SK-N-SH (cell line): ENCODE measurements around the gene DDX50. TPM values are rescaled to one million over a fixed set of nuclear protein-coding genes. Genes with fewer than 3 reads are reported as not detected.

ENCODE experiments used
- CTCF ChIA-PET: fragments of 300-600, 350-600 bp; formaldehyde crosslinking; extraction: SDS; loops from one replicate; lab custom pipeline; 2021; lab: Yijun Ruan, JAX
- POLR2A ChIA-PET: fragments of 350-600 bp; sonication (Branson Sonifier 250); formaldehyde crosslinking; extraction: SDS; loops from one replicate; lab custom pipeline; 2020; ENCODE audit warnings: antibody characterized with exemption, inconsistent platforms; lab: Yijun Ruan, JAX
- DNase-seq: peaks from one replicate; pipeline ENCODE4 v3.0.0; 2012
- H2AFZ ChIP-seq: fragments of 200-600 bp; sonication (generic); 2 replicates; pipeline ENCODE4 v1.8.1; 2016; ENCODE audit warnings: antibody characterized with exemption, mild to moderate bottlenecking, low read depth
- H3F3A ChIP-seq: fragments of 200-600 bp; sonication (generic); replicated peaks from 2 replicates; pipeline ENCODE3; 2016; ENCODE audit warnings: antibody characterized with exemption, mild to moderate bottlenecking; ENCODE audit not compliant: insufficient read depth
- H3K27ac ChIP-seq, 2 experiments: fragments of 200-500 bp in 1 of 2; fragments of 200-600 bp in 1 of 2; sonication (Bioruptor generic) in 1 of 2; sonication (generic), shearing (Covaris generic) in 1 of 2; 2 replicates each; pipeline versions ENCODE4 v1.5.1 to v1.6.1; 2014 to 2016; ENCODE audit warnings: low read depth in 2 of 2, inconsistent platforms in 1 of 2, low read length in 1 of 2, mild to moderate bottlenecking in 1 of 2, mixed read lengths in 1 of 2
- H3K27me3 ChIP-seq: fragments of 200-600 bp; sonication (generic), shearing (Covaris generic); 2 replicates; pipeline ENCODE4 v1.6.1; 2016; ENCODE audit warnings: mixed run types; ENCODE audit not compliant: insufficient read depth
- H3K36me3 ChIP-seq, 2 experiments: fragments of 200-500 bp in 1 of 2; fragments of 200-600 bp in 1 of 2; sonication (Bioruptor generic) in 1 of 2; sonication (generic) in 1 of 2; replicated peaks in 1 of 2; 2 replicates each; pipeline versions ENCODE3 to v1.5.1; 2014 to 2016; ENCODE audit warnings: low read length in 1 of 2, mild to moderate bottlenecking in 1 of 2; ENCODE audit not compliant: insufficient read depth in 2 of 2, control insufficient read depth in 1 of 2
- H3K4me1 ChIP-seq, 2 experiments: fragments of 200-500 bp in 1 of 2; fragments of 200-600 bp in 1 of 2; sonication (Bioruptor generic) in 1 of 2; sonication (generic), shearing (Covaris generic) in 1 of 2; 2 replicates each; pipeline versions ENCODE4 v1.5.1 to v1.6.1; 2014 to 2016; ENCODE audit warnings: low read depth in 1 of 2, low read length in 1 of 2, mixed run types in 1 of 2; ENCODE audit not compliant: insufficient read depth in 2 of 2, control insufficient read depth in 1 of 2
- H3K4me2 ChIP-seq: fragments of 200-600 bp; sonication (generic), shearing (Covaris generic); 2 replicates; pipeline ENCODE4 v1.6.1; 2017; ENCODE audit warnings: mixed run types
- H3K4me3 ChIP-seq, 2 experiments: fragments of 200-500 bp in 1 of 2; fragments of 200-600 bp in 1 of 2; sonication (Bioruptor generic) in 1 of 2; sonication (generic), shearing (Covaris generic) in 1 of 2; 2 replicates each; pipeline versions ENCODE4 v1.5.1 to v1.8.1; 2014 to 2016; ENCODE audit warnings: low read depth in 2 of 2, inconsistent platforms in 1 of 2, low read length in 1 of 2, mild to moderate bottlenecking in 1 of 2, mixed read lengths in 1 of 2, moderate library complexity in 1 of 2
- H3K79me2 ChIP-seq: fragments of 200-600 bp; sonication (generic); 2 replicates; pipeline ENCODE4 v1.8.1; 2017; ENCODE audit warnings: mild to moderate bottlenecking; ENCODE audit not compliant: insufficient read depth
- H3K9ac ChIP-seq: fragments of 200-600 bp; sonication (generic); 2 replicates; pipeline ENCODE4 v1.6.1; 2017; ENCODE audit warnings: mixed run types
- H3K9me2 ChIP-seq: fragments of 200-600 bp; sonication (generic); 2 replicates; pipeline ENCODE4 v1.6.1; 2017; ENCODE audit warnings: mixed run types
- H3K9me3 ChIP-seq: fragments of 200-600 bp; sonication (generic); 2 replicates; pipeline ENCODE4 v1.6.1; 2017; ENCODE audit warnings: mixed run types, mild to moderate bottlenecking, moderate library complexity
- H4K20me1 ChIP-seq: fragments of 200-600 bp; sonication (generic); 2 replicates; pipeline ENCODE4 v1.6.1; 2017; ENCODE audit warnings: mild to moderate bottlenecking, mixed run types; ENCODE audit not compliant: insufficient read depth
- ELF1 ChIP-seq: IDR thresholded peaks from 2 replicates; pipeline ENCODE4 v1.4.0; 2012
- EZH2phosphoT487 ChIP-seq: fragments of 200-600 bp; sonication (generic); IDR thresholded peaks from 2 replicates; pipeline ENCODE4 v1.6.1; 2017; ENCODE audit warnings: low read depth, mixed run types, mild to moderate bottlenecking, antibody characterized with exemption, moderate library complexity, borderline replicate concordance
- FOSL2 ChIP-seq: IDR thresholded peaks from 2 replicates; pipeline ENCODE4 v1.4.0; 2012; ENCODE audit warnings: low read depth, mild to moderate bottlenecking, moderate library complexity, borderline replicate concordance
- FOXJ3 ChIP-seq: sonication (generic); formaldehyde crosslinking; IDR thresholded peaks from 2 replicates; pipeline ENCODE4 v1.5.1; 2020; ENCODE audit warnings: mild to moderate bottlenecking, missing genetic modification reagents
- MXI1 ChIP-seq: IDR thresholded peaks from 2 replicates; pipeline ENCODE4 v1.6.1; 2012; ENCODE audit warnings: mild to moderate bottlenecking, low read depth, low read length, improper control_type of control experiment
- POLR2AphosphoS5 ChIP-seq: IDR thresholded peaks from 2 replicates; pipeline ENCODE4 v1.6.1; 2012; ENCODE audit warnings: low read depth, low read length
- RFX5 ChIP-seq: IDR thresholded peaks from 2 replicates; pipeline ENCODE4 v1.6.1; 2012; ENCODE audit warnings: mild to moderate bottlenecking, improper control_type of control experiment, low read length
- RXRA ChIP-seq: IDR thresholded peaks from 2 replicates; pipeline ENCODE4 v1.4.0; 2012; ENCODE audit warnings: low read depth, mild to moderate bottlenecking, borderline replicate concordance
- SIN3A ChIP-seq: IDR thresholded peaks from 2 replicates; pipeline ENCODE4 v1.6.1; 2012; ENCODE audit warnings: low read depth, mild to moderate bottlenecking, low read length, moderate library complexity, borderline replicate concordance
- SMC3 ChIP-seq: IDR thresholded peaks from 2 replicates; pipeline ENCODE4 v1.6.1; 2012; ENCODE audit warnings: low read depth, low read length, improper control_type of control experiment
- TAF1 ChIP-seq: IDR thresholded peaks from 2 replicates; pipeline ENCODE4 v1.6.1; 2012; ENCODE audit warnings: low read depth, mild to moderate bottlenecking, low read length, moderate library complexity, borderline replicate concordance
- TCF12 ChIP-seq: IDR thresholded peaks from 2 replicates; pipeline ENCODE4 v1.4.0; 2012
- TEAD4 ChIP-seq: IDR thresholded peaks from 2 replicates; pipeline ENCODE4 v1.4.0; 2012; ENCODE audit warnings: mild to moderate bottlenecking, borderline replicate concordance; ENCODE audit not compliant: insufficient read depth
- whole genome bisulfite sequencing: methylation state at CpG from one replicate; pipeline ENCODE4 v1.1.6; 2017; ENCODE audit warnings: low lambda C conversion rate; 5-methylcytosine and 5-hydroxymethylcytosine counted together
- polyA plus RNA-seq, 3 experiments: library from polyadenylated mRNA; depleted of rRNA; stranded (reverse); fragments of >200 nt; gene quantifications; 2 replicates each; pipeline ENCODE4 v1.2.3, GENCODE V29; 2012
- TF ChIP-seq, protein P1 (sequence below): IDR thresholded peaks from 2 replicates; pipeline ENCODE4; 2012
- TF ChIP-seq, protein P2 (sequence below): fragments of 200-600 bp; sonication (generic); IDR thresholded peaks from 2 replicates; pipeline ENCODE4 v1.6.1; 2017; ENCODE audit warnings: antibody characterized with exemption, mild to moderate bottlenecking, moderate library complexity
- TF ChIP-seq, protein P3 (sequence below): IDR thresholded peaks from 2 replicates; pipeline ENCODE4 v1.4.0; 2012; ENCODE audit warnings: low read depth, borderline replicate concordance
- TF ChIP-seq, protein P4 (sequence below): fragments of 150-350 bp; IDR thresholded peaks from 2 replicates; pipeline ENCODE4 v1.6.1; 2017; ENCODE audit warnings: antibody characterized with exemption, low read length, low read depth, borderline replicate concordance

DDX50 gene
- polyA plus RNA-seq, 1 of the 3 experiments (the other 2 are of a cell fraction), result 33.5 TPM

DNA sequence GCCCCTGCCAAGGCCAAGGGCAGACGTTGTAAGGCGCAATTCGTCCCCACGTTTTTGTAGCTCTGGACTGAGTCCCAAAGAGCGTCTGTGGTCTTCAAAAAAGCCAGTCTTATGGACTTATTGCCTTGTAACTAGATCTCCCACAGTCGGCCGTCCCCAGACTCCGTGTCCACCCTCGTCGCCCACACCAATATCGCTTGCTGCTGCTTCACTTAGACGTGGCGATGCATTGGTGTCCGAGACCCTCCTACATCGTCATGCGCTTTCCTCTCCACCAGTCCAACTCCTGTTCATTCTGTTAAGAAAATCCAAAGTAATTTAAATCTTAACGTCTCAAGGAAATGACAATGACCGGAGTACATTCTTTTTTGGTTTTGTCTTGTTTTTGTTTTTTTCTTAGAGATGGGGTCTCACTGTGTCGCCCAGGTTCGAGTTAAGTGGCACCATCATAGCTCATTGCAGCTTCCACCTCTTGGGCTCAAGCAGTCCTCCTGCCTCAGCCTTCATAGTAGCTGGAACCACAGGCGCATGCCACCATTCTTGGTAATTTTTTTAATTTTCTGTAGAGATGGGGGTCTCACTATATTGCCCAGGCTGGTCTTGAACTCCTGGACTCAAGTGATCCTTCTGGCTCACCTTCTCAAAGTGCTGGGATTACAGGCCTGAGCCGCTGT, 88.3 kb downstream of the DDX50 start:
- peak overlapping the region; percentile 71 to 81 for H3K27ac ChIP-seq
- H3K4me1 ChIP-seq, result peaks cover 13 to 19% of the 10 kb centered on the region in 2 experiments; a peak in 3 of 4 replicates
- no peak for TF ChIP-seq TAF1
- TF ChIP-seq SIN3A, result 0 out of 2 replicates have a peak, but pooled peaks have one; percentile 9
- TF ChIP-seq, all 33 proteins: peak for 1
- Histone ChIP-seq H3K36me3 (peaks cover 12 to 25% of the 10 kb centered on the region in 2 experiments), H2AFZ (peak overlapping the region; percentile 85), H3K4me2 (peak overlapping the region; percentile 81), H3K9me3 (no peaks in the 10 kb centered on the region), H4K20me1 (0 out of 2 replicates have a peak, but pooled peaks cover 8% of the 10 kb centered on the region), H3K9ac (peak overlapping the region; percentile 85), H3K4me3 (peak overlapping the region; percentile 78 to 86), H3K79me2 (peaks cover 57% of the 10 kb centered on the region), H3K9me2 (no peaks in the 10 kb centered on the region), H3K27me3 (no peaks in the 10 kb centered on the region), H3F3A (peaks cover 32% of the 10 kb centered on the region)
- ChIA-PET POLR2A (interaction anchor here (1.2 kb wide), 1 partner anchor 34 kb away, joined by 3 read pairs; the partner anchor contains the start of gene DDX21), CTCF (interaction anchor here (0.8 to 2.6 kb wide), 4 partner anchors 16 to 115 kb away, joined by 3 to 11 read pairs (median 4); no protein-coding TSS in a partner anchor)
- no peak for DNase-seq
- 29% methylated on average over 16 of the region's 22 CpGs for WGBS

DNA sequence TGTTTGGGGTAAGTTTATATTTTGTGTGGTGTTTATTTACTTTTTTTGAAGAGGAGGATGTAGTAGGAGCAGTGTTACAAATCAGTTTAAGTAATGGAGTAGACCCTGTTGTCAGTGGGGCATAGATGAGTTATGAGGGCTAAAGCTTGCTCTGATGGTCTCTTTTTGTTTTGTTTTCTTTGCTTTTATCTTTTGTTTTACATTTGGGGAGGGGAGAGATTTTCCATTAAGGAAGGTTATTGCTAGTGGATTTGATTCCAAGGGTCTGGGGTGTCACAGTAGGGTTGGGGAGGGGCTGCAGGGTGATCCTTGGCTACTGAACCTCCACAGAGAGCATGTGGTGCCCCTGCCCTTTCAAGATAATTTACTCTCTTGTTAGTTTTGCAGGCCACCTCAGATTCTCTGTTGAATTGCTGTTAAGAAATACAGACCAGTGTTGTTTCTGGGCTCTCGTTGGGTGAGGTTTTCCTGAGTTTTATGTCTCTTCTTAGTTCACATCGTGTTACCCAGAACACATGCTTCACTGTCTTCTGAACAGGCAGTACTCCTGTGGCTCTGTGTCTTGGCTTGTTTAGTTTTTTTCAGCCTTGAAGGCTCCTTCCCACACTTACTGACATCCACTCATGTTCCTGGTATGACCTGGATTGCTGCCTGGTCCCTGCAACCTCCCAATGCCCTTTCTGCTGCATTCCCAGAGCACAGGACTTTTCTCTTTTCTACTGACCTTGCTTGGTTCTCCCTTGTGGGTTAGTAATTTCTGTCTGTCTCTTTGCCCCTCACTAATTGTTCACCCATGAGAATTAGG, 91.7 kb downstream of the DDX50 start:
- Histone ChIP-seq H3K79me2 (peaks cover 91% of the 10 kb centered on the region), H3K4me3 (no peak overlapping the region), H3K9me2 (no peaks in the 10 kb centered on the region), H3K27ac (peak overlapping the region; percentile 6 to 86; a peak in 3 of 4 replicates), H4K20me1 (peaks cover 13% of the 10 kb centered on the region; the same call in 1 of the 2 replicates), H3K4me1 (peaks cover 13 to 19% of the 10 kb centered on the region in 2 experiments; a peak in 3 of 4 replicates), H3F3A (peaks cover 14% of the 10 kb centered on the region), H3K27me3 (no peaks in the 10 kb centered on the region), H2AFZ (no peak overlapping the region), H3K9me3 (no peaks in the 10 kb centered on the region), H3K4me2 (peak overlapping the region; percentile 68), H3K9ac (peak overlapping the region; percentile 29; the same call in 1 of the 2 replicates), H3K36me3 (peaks cover 0 to 28% of the 10 kb centered on the region in 2 experiments)
- 51% methylated on average over 2 of the region's 2 CpGs for WGBS
- CTCF ChIA-PET, result interaction anchor here (1.1 kb wide), 1 partner anchor 102 kb away, joined by 3 read pairs; no protein-coding TSS in a partner anchor
- no peak for DNase-seq
- POLR2A ChIA-PET, result no interaction called here
- no peak for TF ChIP-seq TEAD4
- TF ChIP-seq ELF1, result no peak
- TF ChIP-seq, protein P1, sequence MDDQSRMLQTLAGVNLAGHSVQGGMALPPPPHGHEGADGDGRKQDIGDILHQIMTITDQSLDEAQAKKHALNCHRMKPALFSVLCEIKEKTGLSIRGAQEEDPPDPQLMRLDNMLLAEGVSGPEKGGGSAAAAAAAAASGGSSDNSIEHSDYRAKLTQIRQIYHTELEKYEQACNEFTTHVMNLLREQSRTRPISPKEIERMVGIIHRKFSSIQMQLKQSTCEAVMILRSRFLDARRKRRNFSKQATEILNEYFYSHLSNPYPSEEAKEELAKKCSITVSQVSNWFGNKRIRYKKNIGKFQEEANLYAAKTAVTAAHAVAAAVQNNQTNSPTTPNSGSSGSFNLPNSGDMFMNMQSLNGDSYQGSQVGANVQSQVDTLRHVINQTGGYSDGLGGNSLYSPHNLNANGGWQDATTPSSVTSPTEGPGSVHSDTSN, result no peak
- no peak for TF ChIP-seq SMC3
- TF ChIP-seq TCF12, result 0 out of 2 replicates have a peak, but pooled peaks have one; percentile 11
- no peak; the same call in 1 of the 2 replicates for TF ChIP-seq SIN3A
- TF ChIP-seq, protein P2, sequence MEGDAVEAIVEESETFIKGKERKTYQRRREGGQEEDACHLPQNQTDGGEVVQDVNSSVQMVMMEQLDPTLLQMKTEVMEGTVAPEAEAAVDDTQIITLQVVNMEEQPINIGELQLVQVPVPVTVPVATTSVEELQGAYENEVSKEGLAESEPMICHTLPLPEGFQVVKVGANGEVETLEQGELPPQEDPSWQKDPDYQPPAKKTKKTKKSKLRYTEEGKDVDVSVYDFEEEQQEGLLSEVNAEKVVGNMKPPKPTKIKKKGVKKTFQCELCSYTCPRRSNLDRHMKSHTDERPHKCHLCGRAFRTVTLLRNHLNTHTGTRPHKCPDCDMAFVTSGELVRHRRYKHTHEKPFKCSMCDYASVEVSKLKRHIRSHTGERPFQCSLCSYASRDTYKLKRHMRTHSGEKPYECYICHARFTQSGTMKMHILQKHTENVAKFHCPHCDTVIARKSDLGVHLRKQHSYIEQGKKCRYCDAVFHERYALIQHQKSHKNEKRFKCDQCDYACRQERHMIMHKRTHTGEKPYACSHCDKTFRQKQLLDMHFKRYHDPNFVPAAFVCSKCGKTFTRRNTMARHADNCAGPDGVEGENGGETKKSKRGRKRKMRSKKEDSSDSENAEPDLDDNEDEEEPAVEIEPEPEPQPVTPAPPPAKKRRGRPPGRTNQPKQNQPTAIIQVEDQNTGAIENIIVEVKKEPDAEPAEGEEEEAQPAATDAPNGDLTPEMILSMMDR, result no peak
- TF ChIP-seq MXI1, result no peak
- TF ChIP-seq FOSL2, result no peak
- TF ChIP-seq RXRA, result peak; percentile 45; the same call in 1 of the 2 replicates
- TF ChIP-seq FOXJ3 (CRISPR knock-in tag), result no peak
- TF ChIP-seq EZH2phosphoT487, result no peak
- no peak for TF ChIP-seq POLR2AphosphoS5
- TF ChIP-seq, protein P3, sequence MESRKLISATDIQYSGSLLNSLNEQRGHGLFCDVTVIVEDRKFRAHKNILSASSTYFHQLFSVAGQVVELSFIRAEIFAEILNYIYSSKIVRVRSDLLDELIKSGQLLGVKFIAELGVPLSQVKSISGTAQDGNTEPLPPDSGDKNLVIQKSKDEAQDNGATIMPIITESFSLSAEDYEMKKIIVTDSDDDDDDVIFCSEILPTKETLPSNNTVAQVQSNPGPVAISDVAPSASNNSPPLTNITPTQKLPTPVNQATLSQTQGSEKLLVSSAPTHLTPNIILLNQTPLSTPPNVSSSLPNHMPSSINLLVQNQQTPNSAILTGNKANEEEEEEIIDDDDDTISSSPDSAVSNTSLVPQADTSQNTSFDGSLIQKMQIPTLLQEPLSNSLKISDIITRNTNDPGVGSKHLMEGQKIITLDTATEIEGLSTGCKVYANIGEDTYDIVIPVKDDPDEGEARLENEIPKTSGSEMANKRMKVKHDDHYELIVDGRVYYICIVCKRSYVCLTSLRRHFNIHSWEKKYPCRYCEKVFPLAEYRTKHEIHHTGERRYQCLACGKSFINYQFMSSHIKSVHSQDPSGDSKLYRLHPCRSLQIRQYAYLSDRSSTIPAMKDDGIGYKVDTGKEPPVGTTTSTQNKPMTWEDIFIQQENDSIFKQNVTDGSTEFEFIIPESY, result no peak
- TF ChIP-seq RFX5, result no peak
- TF ChIP-seq, protein P4, sequence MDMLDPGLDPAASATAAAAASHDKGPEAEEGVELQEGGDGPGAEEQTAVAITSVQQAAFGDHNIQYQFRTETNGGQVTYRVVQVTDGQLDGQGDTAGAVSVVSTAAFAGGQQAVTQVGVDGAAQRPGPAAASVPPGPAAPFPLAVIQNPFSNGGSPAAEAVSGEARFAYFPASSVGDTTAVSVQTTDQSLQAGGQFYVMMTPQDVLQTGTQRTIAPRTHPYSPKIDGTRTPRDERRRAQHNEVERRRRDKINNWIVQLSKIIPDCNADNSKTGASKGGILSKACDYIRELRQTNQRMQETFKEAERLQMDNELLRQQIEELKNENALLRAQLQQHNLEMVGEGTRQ, result no peak
